NCI-H1417 (cell line): ENCODE measurements around the gene SGMS1.
"Not testable (repeated sequence)": the region's sequence is repeated elsewhere in the genome, so short reads cannot be mapped to it uniquely, and the experiment has no call there.

Experiments used
- DNase-seq, 3 experiments: peaks; one replicate each; lab custom pipeline; 2025; lab: John Stamatoyannopoulos, UW

The SGMS1 gene

DNA sequence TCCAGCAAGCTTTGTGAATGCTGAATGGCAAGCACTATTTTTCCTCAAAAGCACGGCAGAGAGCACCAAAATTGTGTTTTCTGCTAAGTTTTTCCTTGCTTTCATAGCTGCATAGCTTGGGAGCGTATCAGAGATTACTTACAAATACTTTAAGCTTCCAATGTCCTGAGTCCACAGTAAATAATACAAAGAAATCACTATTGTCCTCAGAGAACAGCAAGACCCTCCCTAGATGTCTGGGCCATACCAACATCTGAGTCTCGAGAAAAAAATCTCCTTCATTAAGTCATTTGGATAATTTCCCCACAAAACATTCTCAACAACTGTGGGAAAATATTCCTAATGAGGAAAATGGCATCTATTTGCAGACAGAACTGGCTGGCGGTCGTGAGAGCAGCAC, 41.7 kb downstream of the SGMS1 start:
- no peak for DNase-seq

DNA sequence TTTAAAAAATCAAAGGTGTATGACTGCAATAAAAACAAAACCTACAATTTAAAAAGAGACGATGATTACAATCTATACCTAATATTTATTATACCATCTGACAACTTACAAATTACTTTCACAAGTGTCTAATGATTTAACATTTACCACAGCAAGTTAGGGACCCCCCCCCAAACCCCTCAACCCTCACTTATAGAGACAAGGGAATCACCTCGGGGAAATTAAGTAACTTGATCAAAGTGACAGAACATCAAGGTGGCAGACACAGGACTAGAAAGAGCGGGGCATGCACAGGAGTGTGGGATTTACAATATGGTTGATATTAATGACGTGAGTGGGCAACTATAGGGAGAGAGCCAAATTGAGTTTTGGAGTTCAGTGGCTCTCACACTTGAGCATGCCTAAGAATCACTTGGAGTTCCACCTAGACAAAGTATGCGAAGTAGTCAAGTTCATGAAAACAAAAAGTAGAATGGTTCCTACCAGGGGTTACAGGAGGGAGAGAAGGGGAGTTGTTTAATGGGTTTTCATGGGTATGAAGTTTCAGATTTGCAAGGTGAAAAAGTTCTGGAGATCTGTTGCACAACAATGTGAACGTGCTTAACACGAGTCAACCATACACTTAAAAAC, 43.4 kb downstream of the SGMS1 start:
- DNase-seq: no peak

DNA sequence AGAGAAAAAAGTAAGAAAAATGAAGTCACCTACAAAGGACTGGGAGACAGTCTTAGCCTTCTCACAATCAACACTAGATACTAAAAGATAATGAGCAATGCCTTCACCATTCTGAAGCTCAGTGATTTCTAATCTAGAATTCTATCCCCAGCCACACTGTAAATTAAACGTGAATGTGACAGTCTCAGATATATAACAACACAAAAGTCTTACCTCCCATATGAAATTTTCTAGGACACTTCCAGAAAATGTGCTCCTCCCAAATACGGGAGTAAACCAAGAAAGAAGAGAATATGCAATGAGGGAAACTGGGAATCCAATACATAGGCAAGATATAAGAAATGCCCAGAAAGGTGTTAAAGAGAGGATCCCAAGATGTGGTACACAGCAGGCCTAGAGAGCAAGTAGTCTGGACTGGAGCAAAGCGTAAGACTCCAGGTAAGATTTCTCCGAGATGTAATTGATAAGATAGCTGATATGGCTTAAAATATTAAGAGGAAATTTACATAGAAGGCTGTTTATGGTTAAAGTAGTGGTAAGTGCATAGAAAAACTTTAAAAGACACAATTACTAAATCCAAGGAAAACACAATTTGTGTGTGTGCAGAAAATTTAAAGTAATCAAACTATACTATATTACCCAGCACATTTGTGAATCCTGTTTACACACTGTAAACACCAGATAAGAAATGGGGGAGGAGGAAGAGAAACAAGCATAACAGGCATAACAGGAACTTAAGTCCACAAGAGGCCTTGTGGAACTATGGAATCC, 44.1 kb downstream of the SGMS1 start:
- DNase-seq: peak in 1 of 3 experiments; percentile 10

DNA sequence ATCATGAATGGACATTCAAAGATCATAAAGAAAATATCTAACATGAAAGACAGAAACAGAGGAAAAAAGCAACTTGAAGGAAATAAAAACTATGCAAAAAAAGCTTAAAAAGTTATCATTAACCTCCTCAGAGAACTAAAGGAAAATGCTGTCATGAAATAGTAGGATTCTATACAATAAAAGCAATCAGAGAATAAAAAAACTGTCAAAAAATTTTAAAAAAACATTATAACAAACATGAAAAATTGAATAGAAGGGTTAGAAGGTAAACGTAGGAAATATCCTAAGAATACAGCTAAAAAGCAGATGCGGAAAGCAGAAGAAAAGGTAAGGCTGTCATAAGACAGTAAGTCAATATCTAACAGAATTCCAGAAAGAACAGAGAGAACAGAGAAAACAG, 44.8 kb downstream of the SGMS1 start:
- no peak for DNase-seq

DNA sequence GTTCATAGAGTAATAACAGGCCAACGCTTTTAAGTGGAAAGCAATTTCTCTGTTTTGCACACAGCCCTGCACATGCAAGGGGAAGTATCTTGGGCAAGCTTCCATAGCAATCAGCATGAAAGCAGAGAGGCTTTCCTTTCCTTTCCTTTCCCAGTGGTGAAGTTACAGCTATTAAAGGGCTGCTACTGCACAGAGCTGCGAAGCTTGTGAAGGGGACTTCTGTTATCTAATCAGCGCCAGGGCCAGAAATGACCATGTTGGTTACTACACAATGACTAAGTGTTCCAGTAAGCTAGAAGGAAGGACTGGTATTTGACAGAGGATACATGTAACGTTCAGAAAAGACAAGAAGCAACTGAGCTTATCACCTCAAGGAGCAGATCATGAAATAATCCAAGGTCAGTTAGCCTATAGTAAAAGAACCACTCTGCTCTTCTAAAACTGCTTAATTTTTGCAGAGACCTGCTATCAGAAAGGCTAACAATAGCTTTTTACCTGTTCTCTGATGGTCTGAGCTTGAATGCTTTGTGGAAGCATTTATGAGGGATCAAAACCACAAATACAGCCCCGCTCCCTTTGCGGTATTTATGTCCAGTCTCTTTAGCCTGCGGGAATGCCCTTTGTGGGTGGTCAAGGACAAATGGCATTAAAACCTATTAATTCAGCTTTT, 45.9 kb downstream of the SGMS1 start:
- DNase-seq: no peak

DNA sequence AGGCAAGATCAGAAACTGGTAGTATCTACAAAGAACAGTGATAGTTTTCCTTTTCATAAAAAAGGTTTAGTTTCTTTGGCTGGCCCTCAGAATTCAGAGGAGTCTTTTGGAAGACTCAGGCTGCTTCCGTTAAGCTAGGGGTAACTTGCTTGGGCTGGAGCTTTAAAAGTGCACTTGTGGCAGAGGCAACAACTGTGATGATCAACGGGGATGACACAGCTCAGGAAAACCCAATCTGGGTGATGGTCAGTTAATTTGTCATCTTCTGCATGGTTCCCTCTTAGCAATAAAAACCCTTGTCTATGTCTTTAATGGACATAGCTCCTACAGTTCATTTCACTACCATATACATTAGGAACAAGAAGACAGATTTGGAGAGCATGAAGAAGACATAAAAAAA, 46.7 kb downstream of the SGMS1 start:
- DNase-seq: no peak

DNA sequence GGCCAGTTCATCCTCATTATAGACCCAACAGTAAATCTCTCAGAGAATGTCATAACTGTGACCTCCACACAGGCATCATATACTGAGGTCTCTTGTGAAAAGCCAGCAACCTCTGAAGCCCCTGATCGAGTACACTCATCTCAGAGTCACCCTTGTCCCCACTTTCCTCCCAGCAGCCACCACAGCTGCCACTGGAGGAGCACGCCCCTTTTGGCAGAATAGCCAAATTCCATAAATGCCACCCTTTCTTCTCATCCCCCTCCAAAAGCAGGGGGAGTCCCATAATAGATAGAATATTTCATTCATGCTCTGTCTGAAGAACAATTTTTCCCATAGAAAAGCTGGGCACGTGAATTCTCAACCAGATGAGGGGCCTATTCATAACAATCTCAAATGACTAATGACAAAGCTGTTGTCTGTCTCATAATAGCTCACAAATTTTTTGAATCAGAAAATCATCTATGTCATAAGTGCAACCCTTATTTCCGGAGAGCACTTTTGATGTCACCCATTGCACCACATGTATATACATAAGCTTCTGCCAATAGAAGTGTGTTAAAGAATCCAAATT, 47.4 kb downstream of the SGMS1 start:
- DNase-seq: no peak

DNA sequence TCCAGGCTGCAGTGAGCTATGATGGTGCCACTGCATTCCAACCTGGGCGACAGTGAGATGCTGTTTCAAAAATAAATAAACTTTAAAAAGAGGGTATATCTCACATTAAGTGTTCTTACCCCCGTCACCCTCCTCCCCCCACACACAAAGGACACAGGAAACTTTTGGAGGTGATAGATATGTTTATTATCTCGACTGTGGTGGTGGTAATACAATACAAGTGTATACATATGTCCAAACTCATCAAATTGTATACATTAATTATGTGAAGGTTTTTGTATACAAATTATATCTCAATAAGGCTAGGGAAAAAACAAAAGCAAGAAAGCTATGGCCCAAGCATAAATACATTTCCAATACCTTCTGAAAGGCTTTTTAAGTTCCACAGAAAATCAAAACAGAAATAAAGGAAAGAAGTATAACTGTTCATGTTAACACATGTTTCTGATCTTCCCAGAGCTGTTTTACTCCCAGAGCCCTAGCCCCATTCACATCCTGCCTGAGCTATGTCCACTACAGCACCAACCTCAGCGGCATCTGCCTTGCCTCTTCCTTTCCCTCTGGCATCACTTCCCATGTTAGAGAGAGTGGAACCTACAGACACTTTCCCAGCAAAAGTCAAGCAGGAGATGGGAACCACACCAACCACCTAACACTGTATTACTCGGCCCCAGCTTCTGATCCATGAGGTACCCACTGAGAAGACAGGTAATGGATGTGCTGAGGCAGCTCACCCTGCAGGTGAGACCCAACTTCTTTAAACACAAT, 48.1 kb downstream of the SGMS1 start:
- DNase-seq: no peak

DNA sequence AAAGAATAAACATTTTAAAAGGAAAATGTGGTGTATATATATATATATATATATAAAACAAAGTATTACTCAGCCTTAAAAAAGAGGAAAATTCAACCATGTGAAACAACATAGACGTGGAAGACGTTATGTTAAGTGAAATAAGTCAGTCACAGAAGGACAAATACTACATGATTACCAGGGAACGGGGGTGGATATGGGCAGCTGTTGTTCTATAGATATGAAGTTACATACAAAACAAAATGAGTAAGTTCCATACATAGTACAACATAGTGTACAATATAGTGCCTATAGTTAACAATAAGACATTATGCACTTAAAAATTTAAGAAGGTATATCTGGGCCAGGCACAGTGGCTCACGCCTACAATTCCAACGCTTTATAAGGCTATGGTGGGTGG, 48.8 kb downstream of the SGMS1 start:
- DNase-seq: no peak

DNA sequence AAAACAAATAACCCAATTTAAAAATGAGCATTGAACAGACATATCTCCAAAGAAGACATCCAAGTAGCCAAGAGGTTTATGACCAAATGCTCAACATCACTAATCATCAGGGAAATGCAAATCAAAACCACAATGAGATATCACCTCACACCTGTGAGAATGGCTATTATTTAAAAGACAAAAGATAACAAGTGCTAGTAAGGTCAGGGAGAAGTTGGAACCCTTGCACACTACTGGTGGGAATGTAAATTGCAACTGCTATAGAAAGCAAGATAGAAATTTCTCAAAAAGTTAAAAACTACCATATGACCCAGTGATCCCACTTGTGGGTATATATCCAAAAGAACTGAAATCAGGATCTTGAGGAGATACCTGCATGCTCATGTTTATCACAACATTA, 49.5 kb downstream of the SGMS1 start:
- DNase-seq: no peak

DNA sequence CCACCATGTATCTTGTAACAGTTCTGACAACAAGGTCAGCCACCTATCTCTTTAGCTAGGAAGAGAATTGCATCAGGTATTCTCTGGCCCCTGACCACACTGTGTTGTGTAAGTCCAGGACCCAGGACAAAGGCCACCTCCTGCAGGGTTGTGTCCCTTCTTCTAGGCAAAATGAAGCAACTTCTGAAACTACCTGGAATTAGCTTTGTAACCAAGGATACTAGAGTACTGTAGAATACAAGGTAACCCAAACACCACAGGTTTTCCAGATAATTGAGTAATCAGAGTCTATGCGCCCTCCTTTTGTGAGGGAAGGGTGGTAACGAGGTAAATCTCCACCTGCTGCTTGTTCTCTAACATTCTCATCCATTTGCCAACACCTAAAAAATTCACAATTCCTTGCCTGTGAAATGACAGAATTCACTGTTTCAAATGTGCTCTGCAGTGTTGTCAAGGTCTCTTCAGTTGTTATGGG, 51.7 kb downstream of the SGMS1 start:
- DNase-seq: peak in 1 of 3 experiments; percentile 2

DNA sequence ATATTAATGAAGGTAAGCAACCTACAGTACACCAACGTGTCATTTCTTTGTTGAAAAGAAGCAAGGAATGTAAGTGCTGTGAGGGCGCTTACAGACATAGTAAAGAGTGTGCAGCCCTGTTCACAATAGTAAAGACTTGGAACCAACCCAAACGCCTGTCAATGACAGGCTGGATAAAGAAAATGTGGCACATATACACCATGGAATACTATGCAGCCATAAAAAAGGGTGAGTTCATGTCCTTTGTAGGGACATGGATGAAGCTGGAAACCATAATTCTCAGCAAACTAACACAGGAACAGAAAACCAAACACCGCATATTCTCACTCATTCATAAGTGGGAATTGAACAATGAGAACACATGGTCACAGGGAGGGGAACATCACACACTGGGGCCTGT, 55.0 kb downstream of the SGMS1 start:
- not testable (repeated sequence) for DNase-seq

DNA sequence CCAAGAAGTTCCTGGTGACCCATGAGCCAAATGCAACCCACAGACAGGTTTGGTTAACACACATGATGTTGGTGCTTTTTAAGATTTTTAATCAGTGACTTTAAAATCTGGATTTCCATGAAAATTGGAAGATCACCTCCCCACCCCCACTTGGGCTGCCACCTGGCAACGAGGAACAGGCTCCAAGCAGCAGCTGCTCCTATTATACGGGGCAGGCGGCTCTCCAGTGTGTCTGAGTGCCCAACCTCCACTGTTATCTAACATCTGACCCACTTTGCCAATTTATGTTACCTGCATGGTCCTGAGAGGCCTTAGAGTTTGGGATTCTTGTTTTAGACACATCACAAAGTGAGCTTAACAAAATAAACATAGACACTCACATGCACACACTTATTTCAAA, 56.4 kb downstream of the SGMS1 start:
- DNase-seq: peak in 2 of 3 experiments; percentile 36 to 59

DNA sequence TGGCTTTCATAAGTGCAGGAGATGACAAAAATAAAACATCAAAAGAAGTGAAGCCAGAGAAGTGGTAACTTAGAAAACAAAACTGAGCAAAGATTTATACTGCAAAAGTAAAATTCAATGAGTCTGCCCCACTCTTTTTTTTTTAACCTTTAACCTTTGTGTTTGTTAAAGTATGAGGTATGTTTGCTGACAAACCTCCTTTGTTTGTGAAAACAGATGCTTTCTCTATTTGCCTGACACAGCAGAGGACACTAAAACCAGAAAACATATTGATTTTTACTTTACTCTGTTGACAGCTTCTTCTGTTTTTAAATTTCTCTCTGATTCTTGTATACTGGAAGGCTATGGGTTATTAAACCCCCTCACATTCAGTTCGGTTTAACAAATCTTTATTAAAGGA, 57.6 kb downstream of the SGMS1 start:
- DNase-seq: no peak

DNA sequence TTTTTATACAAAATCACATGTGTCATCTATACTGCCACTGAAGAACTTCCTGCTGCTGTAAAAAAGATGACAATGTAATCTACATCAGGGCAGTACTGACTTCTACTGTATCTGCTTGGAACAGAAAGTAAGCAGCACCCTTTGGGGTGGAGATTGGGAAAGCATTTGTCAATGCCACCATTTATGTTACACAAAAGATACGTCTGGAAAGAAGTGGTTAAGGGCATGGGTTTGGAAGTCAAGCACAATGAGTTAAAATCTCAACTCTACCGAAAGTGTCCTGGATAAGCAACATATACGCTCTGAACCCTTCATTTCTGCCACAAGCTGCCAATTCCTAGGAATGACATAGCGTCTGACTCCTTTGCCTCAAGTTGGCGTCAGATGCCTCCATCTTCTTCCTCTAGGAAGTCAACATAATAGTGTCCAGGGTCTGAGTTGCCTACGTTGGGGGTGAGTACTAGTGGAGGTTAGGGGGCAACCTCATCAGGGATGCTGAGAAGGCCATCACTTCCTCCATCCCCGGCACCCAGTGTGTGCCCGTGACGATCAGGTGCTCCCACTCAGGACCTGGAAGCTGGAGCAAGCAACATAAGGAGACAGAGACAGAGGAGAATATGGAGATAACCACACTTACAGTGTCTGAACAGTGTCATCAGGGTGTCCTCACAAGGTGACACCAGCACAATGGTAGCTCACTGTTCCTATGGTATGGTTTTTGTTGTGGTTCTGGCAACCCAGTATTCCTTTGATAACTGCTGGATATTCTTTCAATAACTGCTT, 58.3 kb downstream of the SGMS1 start:
- no peak for DNase-seq

DNA sequence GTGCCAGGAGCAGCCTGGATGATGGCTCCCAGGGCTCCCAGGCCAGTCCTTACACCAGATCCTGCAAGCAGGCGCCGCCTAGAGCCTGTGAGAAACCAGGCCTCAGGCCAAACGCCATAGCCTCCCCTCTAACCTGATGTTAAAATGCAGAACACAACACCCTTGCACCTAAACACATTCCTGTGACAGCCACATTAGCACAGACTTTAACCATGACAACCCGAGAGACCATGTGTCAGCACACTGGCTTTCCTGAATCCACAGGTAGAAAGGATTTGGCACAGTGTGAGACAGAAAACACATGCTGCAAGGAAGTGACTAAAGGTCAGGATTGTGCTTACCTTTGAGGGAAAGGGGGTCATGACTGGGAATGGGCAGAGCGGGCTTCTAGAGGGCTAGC, 59.9 kb downstream of the SGMS1 start:
- no peak for DNase-seq

DNA sequence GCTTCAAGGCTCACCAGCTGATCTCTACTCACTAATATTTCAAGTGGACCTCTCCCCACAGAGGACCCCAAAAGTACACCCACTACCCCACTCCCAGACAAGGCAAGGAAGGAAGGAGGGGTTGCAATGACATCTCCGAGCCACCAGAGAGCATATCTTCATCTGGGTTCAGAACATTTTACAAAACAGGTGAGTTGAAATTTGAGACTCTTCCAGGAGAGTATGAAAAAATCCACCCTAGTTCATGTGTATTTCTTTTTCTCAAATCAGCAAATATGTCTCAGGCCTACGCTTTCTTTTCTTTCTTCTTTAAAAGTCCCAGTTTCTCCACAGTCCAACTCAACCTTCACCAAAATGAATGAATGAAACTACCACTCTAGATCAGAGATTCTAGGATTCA, 61.9 kb downstream of the SGMS1 start:
- peak in 1 of 3 experiments; percentile 17 for DNase-seq

DNA sequence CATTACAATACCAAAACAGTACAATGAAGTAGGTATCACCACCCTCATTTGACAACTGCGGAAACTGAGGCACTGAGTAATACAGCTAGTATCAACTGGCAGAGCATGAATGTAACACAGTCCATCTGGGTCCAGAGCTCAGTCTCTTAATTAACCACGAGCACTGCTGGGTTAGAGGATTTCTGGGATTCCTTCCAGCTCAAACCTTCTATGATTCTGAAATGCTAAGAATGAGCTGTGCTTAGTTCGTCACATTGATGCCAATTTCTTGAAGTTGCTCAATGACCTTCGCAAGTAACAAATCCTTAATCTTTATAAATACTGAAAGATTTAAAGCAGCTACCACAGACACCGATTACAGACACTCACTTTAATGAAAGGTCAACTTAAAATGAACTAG, 62.5 kb downstream of the SGMS1 start:
- DNase-seq: no peak

DNA sequence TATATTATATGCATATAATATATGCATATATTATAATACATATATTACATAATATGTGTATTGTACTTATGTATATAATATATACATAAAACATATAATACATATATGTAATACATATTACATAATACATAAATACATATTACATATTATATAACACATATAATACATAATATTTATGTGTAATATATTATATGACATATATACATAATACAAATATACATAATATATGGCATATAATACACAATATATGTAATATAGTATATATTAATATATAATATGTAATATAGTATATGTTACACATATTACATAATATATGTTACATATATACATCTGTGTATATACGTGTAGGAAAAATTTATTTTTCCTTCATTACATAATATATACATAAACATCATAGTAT, 63.4 kb downstream of the SGMS1 start:
- no peak for DNase-seq

DNA sequence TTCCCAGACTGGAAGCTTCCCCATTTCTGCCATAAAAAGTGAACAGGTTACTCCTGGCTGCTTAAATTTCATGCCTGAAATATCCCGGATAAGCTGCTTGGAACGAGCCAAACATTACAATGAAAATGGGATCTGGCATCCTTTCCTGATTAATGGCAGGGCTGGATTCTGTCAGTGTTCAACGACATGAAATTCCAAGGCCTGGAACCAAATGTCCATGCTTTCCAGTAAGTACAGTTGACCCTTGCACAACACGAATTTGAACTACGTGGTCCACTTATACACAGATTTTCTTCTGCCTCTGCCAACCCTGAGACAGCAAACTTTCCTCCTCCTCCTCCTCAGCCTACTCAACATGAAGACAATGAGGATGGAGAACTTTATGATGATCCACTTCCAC, 65.4 kb downstream of the SGMS1 start:
- no peak for DNase-seq

DNA sequence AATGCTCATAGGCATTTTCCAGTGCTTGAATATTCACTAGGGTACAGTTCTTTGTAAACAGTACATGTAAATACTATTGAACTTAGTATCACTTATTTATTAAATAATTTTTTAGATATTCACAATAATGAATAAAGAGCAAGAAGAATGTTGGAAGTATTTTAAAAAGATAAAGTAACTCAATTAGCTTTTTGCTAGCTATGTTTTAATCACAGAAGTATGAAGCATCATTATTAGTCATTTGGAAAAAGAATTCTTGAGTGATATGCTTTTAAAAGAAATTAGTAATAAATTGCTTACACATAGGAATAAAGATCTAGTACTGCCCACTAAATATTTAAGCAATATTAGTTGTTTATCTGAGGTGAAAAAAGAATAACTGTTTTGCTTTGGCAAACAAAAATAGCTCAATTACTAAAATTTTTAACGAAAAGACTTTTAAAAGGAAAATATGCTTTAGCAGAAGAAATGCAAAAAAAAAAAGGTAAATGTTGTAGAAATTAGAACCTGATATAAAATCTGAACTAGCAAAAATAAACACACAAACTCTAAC, 66.5 kb downstream of the SGMS1 start:
- no peak for DNase-seq
